Astrocyte (in vitro differentiated cells and primary cell): ENCODE results near the gene CPT2. TPM values are rescaled to one million over a fixed set of nuclear protein-coding genes. Genes with fewer than 3 reads are reported as not detected.
"Not testable (repeated sequence)": the region's sequence is repeated elsewhere in the genome, so short reads cannot be mapped to it uniquely, and the experiment has no call there.

Experiments
- DNase-seq: peaks from one replicate; pipeline ENCODE4 v3.0.0-alpha.2; 2010; ENCODE audit warnings: low read depth
- FAIRE-seq: peaks from 2 replicates; lab custom pipeline; 2011; peaks lifted over from hg19 to GRCh38; lab: Jason Lieb, UNC
- H2AFZ ChIP-seq: 2 replicates; pipeline ENCODE4 v1.6.0; 2012; ENCODE audit warnings: low read depth, low read length, inconsistent platforms
- H3K27ac ChIP-seq: 2 replicates; pipeline ENCODE4 v1.5.1; 2011; ENCODE audit warnings: low read depth, low read length, inconsistent platforms
- H3K27me3 ChIP-seq: 2 replicates; pipeline ENCODE4 v1.6.0; 2011; ENCODE audit warnings: low read length, inconsistent platforms; ENCODE audit not compliant: insufficient read depth
- H3K36me3 ChIP-seq: 2 replicates; pipeline ENCODE4 v1.5.1; 2011; ENCODE audit warnings: low read length, inconsistent platforms; ENCODE audit not compliant: insufficient read depth
- H3K4me1 ChIP-seq: 2 replicates; pipeline ENCODE4 v1.5.1; 2011; ENCODE audit warnings: low read length, inconsistent platforms; ENCODE audit not compliant: insufficient read depth
- H3K4me2 ChIP-seq: 2 replicates; pipeline ENCODE4 v1.6.0; 2012; ENCODE audit warnings: low read length, inconsistent platforms
- H3K4me3 ChIP-seq: 2 replicates; pipeline ENCODE4 v1.5.1; 2011; ENCODE audit warnings: low read depth, mild to moderate bottlenecking, low read length, inconsistent platforms; ENCODE audit not compliant: insufficient read depth
- H3K79me2 ChIP-seq: 2 replicates; pipeline ENCODE4 v1.6.0; 2012; ENCODE audit warnings: mild to moderate bottlenecking, low read length, inconsistent platforms; ENCODE audit not compliant: insufficient read depth
- H3K9ac ChIP-seq: 2 replicates; pipeline ENCODE4 v1.6.0; 2012; ENCODE audit warnings: mild to moderate bottlenecking, low read length, inconsistent platforms
- H3K9me3 ChIP-seq: 2 replicates; pipeline ENCODE4 v1.5.1; 2012; ENCODE audit warnings: low read depth, mild to moderate bottlenecking, low read length, inconsistent platforms; ENCODE audit not compliant: insufficient read depth
- H4K20me1 ChIP-seq: 2 replicates; pipeline ENCODE4 v1.6.0; 2012; ENCODE audit warnings: low read length, inconsistent platforms; ENCODE audit not compliant: insufficient read depth
- H3K27ac Mint-ChIP-seq: one replicate; pipeline ENCODE4 v1.8.0; 2021; ENCODE audit warnings: mild to moderate bottlenecking, mixed read lengths; ENCODE audit not compliant: unreplicated experiment
- H3K27me3 Mint-ChIP-seq: one replicate; pipeline ENCODE4 v1.8.0; 2021; ENCODE audit warnings: low read depth, mixed read lengths; ENCODE audit not compliant: unreplicated experiment
- H3K36me3 Mint-ChIP-seq: one replicate; pipeline ENCODE4 v1.8.0; 2021; ENCODE audit warnings: low read depth, mixed read lengths; ENCODE audit not compliant: unreplicated experiment
- H3K4me1 Mint-ChIP-seq: one replicate; pipeline ENCODE4 v1.8.0; 2021; ENCODE audit warnings: low read depth, mixed read lengths; ENCODE audit not compliant: unreplicated experiment
- H3K4me3 Mint-ChIP-seq: one replicate; pipeline ENCODE4 v1.8.0; 2021; ENCODE audit warnings: mild to moderate bottlenecking, moderate library complexity, mixed read lengths; ENCODE audit not compliant: unreplicated experiment
- H3K9me3 Mint-ChIP-seq: one replicate; pipeline ENCODE4 v1.8.0; 2021; ENCODE audit warnings: mild to moderate bottlenecking, mixed read lengths; ENCODE audit not compliant: unreplicated experiment
- EZH2 ChIP-seq: IDR thresholded peaks from 2 replicates; pipeline ENCODE4 v1.6.1; 2012; ENCODE audit warnings: mild to moderate bottlenecking, low read length, inconsistent platforms; ENCODE audit not compliant: insufficient read depth
- total RNA-seq: library from RNA; stranded (reverse); gene quantifications from 2 replicates; pipeline ENCODE4 v1.2.1, GENCODE V29; 2021
- TF ChIP-seq, protein P1 (sequence below): IDR thresholded peaks from 2 replicates; pipeline ENCODE4 v1.5.1; 2011; ENCODE audit warnings: low read depth, mild to moderate bottlenecking, inconsistent platforms, low read length, moderate library complexity; ENCODE audit not compliant: insufficient read depth

Gene CPT2
- total RNA-seq, 1 donor from 2014 or later = 10.4 TPM

DNA sequence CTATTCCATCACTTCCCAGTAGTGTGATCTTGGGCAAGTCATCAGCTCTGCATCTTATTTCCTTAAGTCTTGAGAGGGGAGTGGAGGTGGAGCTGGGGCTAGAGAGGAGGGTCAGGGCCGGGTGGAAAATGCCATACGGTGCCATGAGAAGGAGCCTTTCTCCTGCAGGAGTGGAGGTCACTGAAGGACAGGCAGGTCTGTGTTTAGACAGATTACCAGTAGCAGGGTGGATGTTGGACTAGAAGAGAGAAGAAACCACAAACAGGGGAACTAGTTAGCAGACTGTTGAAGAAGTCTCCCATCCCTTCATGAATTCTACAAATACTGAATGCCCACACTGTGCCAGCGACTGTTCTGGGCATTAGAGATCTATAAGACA, 13.9 kb upstream of the CPT2 start:
- H3K4me3 ChIP-seq = no peak overlapping the region
- H3K4me2 ChIP-seq = peak overlapping the region; percentile 39
- no peaks in the 10 kb centered on the region for H3K36me3 ChIP-seq
- H3K4me3 Mint-ChIP-seq = no peak overlapping the region
- no peak for FAIRE-seq
- H3K9me3 Mint-ChIP-seq = no peaks in the 10 kb centered on the region
- H3K36me3 Mint-ChIP-seq = no peaks in the 10 kb centered on the region
- H3K4me1 Mint-ChIP-seq = peaks cover 7% of the 10 kb centered on the region
- TF ChIP-seq, protein P1, sequence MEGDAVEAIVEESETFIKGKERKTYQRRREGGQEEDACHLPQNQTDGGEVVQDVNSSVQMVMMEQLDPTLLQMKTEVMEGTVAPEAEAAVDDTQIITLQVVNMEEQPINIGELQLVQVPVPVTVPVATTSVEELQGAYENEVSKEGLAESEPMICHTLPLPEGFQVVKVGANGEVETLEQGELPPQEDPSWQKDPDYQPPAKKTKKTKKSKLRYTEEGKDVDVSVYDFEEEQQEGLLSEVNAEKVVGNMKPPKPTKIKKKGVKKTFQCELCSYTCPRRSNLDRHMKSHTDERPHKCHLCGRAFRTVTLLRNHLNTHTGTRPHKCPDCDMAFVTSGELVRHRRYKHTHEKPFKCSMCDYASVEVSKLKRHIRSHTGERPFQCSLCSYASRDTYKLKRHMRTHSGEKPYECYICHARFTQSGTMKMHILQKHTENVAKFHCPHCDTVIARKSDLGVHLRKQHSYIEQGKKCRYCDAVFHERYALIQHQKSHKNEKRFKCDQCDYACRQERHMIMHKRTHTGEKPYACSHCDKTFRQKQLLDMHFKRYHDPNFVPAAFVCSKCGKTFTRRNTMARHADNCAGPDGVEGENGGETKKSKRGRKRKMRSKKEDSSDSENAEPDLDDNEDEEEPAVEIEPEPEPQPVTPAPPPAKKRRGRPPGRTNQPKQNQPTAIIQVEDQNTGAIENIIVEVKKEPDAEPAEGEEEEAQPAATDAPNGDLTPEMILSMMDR = no peak
- no peak for TF ChIP-seq EZH2
- no peak overlapping the region for H3K27ac Mint-ChIP-seq
- H3K9me3 ChIP-seq = no peaks in the 10 kb centered on the region
- H3K4me1 ChIP-seq = peaks cover 10% of the 10 kb centered on the region
- H2AFZ ChIP-seq = peak overlapping the region; percentile 51
- no peaks in the 10 kb centered on the region for H4K20me1 ChIP-seq
- H3K27me3 ChIP-seq = no peaks in the 10 kb centered on the region
- H3K27ac ChIP-seq = no peak overlapping the region
- no peak overlapping the region for H3K9ac ChIP-seq
- peaks cover 3% of the 10 kb centered on the region for H3K27me3 Mint-ChIP-seq
- H3K79me2 ChIP-seq = no peaks in the 10 kb centered on the region
- no peak for DNase-seq

DNA sequence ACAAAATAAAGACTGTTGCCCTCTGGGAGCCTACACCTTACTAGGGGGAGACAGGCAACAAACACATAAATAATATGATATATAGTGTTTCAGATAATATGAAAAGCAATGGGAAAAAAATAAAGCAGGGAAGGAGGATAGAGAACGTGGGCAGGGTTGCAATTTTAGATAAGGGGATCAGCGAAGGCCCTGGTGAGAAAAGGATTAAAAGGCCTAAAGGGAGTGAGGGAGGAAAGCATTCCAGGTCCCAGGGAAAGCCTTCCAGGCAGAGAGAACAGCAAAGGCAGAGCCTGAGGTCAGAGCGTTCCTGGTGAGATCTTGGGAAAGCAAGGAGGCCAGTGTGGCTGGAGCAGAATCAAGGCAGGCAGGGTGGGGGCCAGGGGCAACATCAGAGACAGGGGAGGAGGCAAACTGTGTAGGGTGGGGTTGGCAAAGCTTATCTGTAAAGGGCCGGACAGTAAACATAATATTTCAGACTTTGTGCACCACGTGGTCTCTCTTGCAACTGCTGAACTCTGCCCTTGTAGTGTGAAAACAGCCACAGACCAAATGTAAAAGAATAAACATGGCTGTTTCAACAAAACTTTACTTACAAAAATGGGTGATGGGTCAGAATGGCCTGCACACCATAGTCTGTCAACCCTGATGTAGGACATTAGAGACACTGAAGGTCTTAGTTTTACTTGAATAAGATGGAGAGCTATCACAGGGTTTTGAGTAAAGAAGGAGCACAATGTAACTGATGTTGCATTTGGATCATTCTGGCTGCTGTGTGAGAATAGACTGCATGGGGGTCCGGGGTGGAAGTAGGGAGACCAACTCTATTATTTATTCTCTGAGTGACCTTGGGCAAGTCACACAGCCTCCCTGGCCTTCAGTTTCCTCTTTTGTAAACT, 13.3 kb upstream of the CPT2 start:
- no peaks in the 10 kb centered on the region for H3K9me3 ChIP-seq
- H3K4me3 ChIP-seq = no peak overlapping the region
- peaks cover 7% of the 10 kb centered on the region for H3K4me1 Mint-ChIP-seq
- H3K79me2 ChIP-seq = no peaks in the 10 kb centered on the region
- peaks cover 3% of the 10 kb centered on the region for H3K27me3 Mint-ChIP-seq
- H3K36me3 ChIP-seq = no peaks in the 10 kb centered on the region
- peaks cover 12% of the 10 kb centered on the region for H3K4me1 ChIP-seq
- FAIRE-seq (no peak), DNase-seq (no peak)
- H3K4me2 ChIP-seq = no peak overlapping the region
- H2AFZ ChIP-seq = no peak overlapping the region
- H3K9me3 Mint-ChIP-seq = no peaks in the 10 kb centered on the region
- no peaks in the 10 kb centered on the region for H3K36me3 Mint-ChIP-seq
- no peak overlapping the region for H3K9ac ChIP-seq
- no peaks in the 10 kb centered on the region for H3K27me3 ChIP-seq
- H4K20me1 ChIP-seq = no peaks in the 10 kb centered on the region
- H3K4me3 Mint-ChIP-seq = no peak overlapping the region
- no peak for TF ChIP-seq EZH2
- TF ChIP-seq, protein P1 = no peak
- H3K27ac Mint-ChIP-seq = no peak overlapping the region
- no peak overlapping the region for H3K27ac ChIP-seq

DNA sequence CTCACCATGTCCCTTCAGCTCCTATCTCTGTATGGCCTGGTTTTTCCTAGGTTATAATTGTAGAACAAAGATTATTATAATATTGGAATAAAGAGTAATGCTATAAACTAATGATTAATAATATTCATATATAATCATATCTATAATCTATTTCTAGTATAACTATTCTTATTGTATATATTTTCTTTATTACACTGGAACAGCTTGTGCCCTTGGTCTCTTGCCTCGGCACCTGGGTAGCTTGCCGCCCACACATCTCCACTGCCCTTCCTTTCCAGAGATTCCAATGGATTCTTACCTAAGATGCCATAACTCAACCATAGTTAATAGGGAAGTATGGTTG, 10.7 kb upstream of the CPT2 start:
- not testable (repeated sequence) for DNase-seq, H3K9ac ChIP-seq, H4K20me1 ChIP-seq, H3K36me3 ChIP-seq, H3K27me3 ChIP-seq, H3K4me2 ChIP-seq, H3K9me3 ChIP-seq, H3K79me2 ChIP-seq, H3K27me3 Mint-ChIP-seq, H3K4me3 Mint-ChIP-seq, FAIRE-seq, H3K27ac ChIP-seq, H3K4me3 ChIP-seq, H3K27ac Mint-ChIP-seq, H3K4me1 Mint-ChIP-seq, H3K9me3 Mint-ChIP-seq, H2AFZ ChIP-seq, H3K36me3 Mint-ChIP-seq
- peaks cover 11% of the 10 kb centered on the region for H3K4me1 ChIP-seq
